ENCODE measurements around the gene SLC27A6.

The SLC27A6 gene

GRCh38 chr5:128965638-128966302, 482 bp downstream of the SLC27A6 start:
- Mint-ChIP-seq H3K4me3 (no peak overlapping the region), H3K4me1 (ENCODE audit: low read depth in 2 of 2) (no peaks in the 10 kb centered on the region), H3K9me3 (peaks cover 5 to 6% of the 10 kb centered on the region in 2 donors), H3K27me3 (peaks cover 6 to 34% of the 10 kb centered on the region in 2 donors), H3K36me3 (ENCODE audit: insufficient read depth) (no peaks in the 10 kb centered on the region), H3K27ac (no peak overlapping the region)
- no peak for ATAC-seq (replicated peaks)
- no peak for DNase-seq

GRCh38 chr5:128966375-128966774, 1.1 kb downstream of the SLC27A6 start:
- Mint-ChIP-seq H3K36me3 (ENCODE audit: insufficient read depth) (no peaks in the 10 kb centered on the region), H3K4me1 (ENCODE audit: low read depth in 2 of 2) (no peaks in the 10 kb centered on the region), H3K9me3 (peaks cover 5 to 9% of the 10 kb centered on the region in 2 donors), H3K27me3 (peaks cover 6 to 37% of the 10 kb centered on the region in 2 donors), H3K4me3 (no peak overlapping the region), H3K27ac (no peak overlapping the region)
- ATAC-seq (replicated peaks) (no peak), DNase-seq (no peak)

- no peak for ATAC-seq (replicated peaks)
- DNase-seq = no peak
- H3K27ac Mint-ChIP-seq = no peak overlapping the region
- H3K9me3 Mint-ChIP-seq = peaks cover 5 to 9% of the 10 kb centered on the region in 2 donors
- no peaks in the 10 kb centered on the region for H3K4me1 Mint-ChIP-seq (ENCODE audit: low read depth in 2 of 2)
- no peak overlapping the region for H3K4me3 Mint-ChIP-seq
- peaks cover 6 to 37% of the 10 kb centered on the region in 2 donors for H3K27me3 Mint-ChIP-seq
- no peaks in the 10 kb centered on the region for H3K36me3 Mint-ChIP-seq (ENCODE audit: insufficient read depth)
Observed at GRCh38 chr5:128966846-128967245, 1.6 kb downstream of the SLC27A6 start.

GRCh38 chr5:128973244-128973643, 8.0 kb downstream of the SLC27A6 start:
- DNase-seq = no peak
- Mint-ChIP-seq H3K27me3 (peaks cover 0 to 7% of the 10 kb centered on the region in 2 donors), H3K36me3 (ENCODE audit: insufficient read depth) (no peaks in the 10 kb centered on the region), H3K9me3 (peaks cover 4 to 9% of the 10 kb centered on the region in 2 donors), H3K4me1 (ENCODE audit: low read depth in 2 of 2) (no peaks in the 10 kb centered on the region), H3K27ac (no peak overlapping the region), H3K4me3 (no peak overlapping the region)
- no peak for ATAC-seq (replicated peaks)

- Mint-ChIP-seq H3K27me3 (peaks cover 0 to 7% of the 10 kb centered on the region in 2 donors), H3K27ac (no peak overlapping the region), H3K4me3 (no peak overlapping the region), H3K36me3 (ENCODE audit: insufficient read depth) (no peaks in the 10 kb centered on the region), H3K9me3 (peaks cover under 1 to 9% of the 10 kb centered on the region in 2 donors), H3K4me1 (ENCODE audit: low read depth in 2 of 2) (no peaks in the 10 kb centered on the region)
- ATAC-seq (replicated peaks) = no peak
- no peak for DNase-seq
Observed at GRCh38 chr5:128974567-128974966, 9.3 kb downstream of the SLC27A6 start.

GRCh38 chr5:128979761-128980160, 14.5 kb downstream of the SLC27A6 start:
- Mint-ChIP-seq H3K36me3 (ENCODE audit: insufficient read depth) (no peaks in the 10 kb centered on the region), H3K4me3 (no peak overlapping the region), H3K27me3 (no peaks in the 10 kb centered on the region), H3K9me3 (no peaks in the 10 kb centered on the region), H3K4me1 (ENCODE audit: low read depth in 2 of 2) (no peaks in the 10 kb centered on the region), H3K27ac (no peak overlapping the region)
- DNase-seq (no peak), ATAC-seq (replicated peaks) (no peak)

- ATAC-seq (replicated peaks) (no peak), DNase-seq (no peak)
- Mint-ChIP-seq H3K27ac (no peak overlapping the region), H3K4me1 (ENCODE audit: low read depth in 2 of 2) (no peaks in the 10 kb centered on the region), H3K27me3 (no peaks in the 10 kb centered on the region), H3K36me3 (ENCODE audit: insufficient read depth) (no peaks in the 10 kb centered on the region), H3K4me3 (no peak overlapping the region), H3K9me3 (no peaks in the 10 kb centered on the region)
Observed at GRCh38 chr5:128980917-128981316, 15.6 kb downstream of the SLC27A6 start.

- Mint-ChIP-seq H3K27me3 (no peaks in the 10 kb centered on the region), H3K4me1 (ENCODE audit: low read depth in 2 of 2) (no peaks in the 10 kb centered on the region), H3K36me3 (ENCODE audit: insufficient read depth) (no peaks in the 10 kb centered on the region), H3K27ac (no peak overlapping the region), H3K4me3 (no peak overlapping the region), H3K9me3 (no peaks in the 10 kb centered on the region)
- DNase-seq (no peak), ATAC-seq (replicated peaks) (no peak)
Observed at GRCh38 chr5:128984480-128984879, 19.2 kb downstream of the SLC27A6 start.

- Mint-ChIP-seq H3K36me3 (ENCODE audit: insufficient read depth) (no peaks in the 10 kb centered on the region), H3K27ac (no peak overlapping the region), H3K27me3 (no peaks in the 10 kb centered on the region), H3K9me3 (peaks cover 0 to 2% of the 10 kb centered on the region in 2 donors), H3K4me3 (no peak overlapping the region), H3K4me1 (ENCODE audit: low read depth in 2 of 2) (no peaks in the 10 kb centered on the region)
- DNase-seq = no peak
- ATAC-seq (replicated peaks) = no peak
Observed at GRCh38 chr5:128988476-128988875, 23.2 kb downstream of the SLC27A6 start.

GRCh38 chr5:129001841-129002526, 36.7 kb downstream of the SLC27A6 start:
- Mint-ChIP-seq H3K4me1 (ENCODE audit: low read depth in 2 of 2) (no peaks in the 10 kb centered on the region), H3K9me3 (no peaks in the 10 kb centered on the region), H3K27ac (no peak overlapping the region), H3K36me3 (ENCODE audit: insufficient read depth) (no peaks in the 10 kb centered on the region), H3K27me3 (peaks cover 0 to 5% of the 10 kb centered on the region in 2 donors), H3K4me3 (no peak overlapping the region)
- ATAC-seq (replicated peaks) = no peak
- DNase-seq = no peak

- Mint-ChIP-seq H3K27ac (no peak overlapping the region), H3K27me3 (peaks cover 0 to 5% of the 10 kb centered on the region in 2 donors)
Observed at GRCh38 chr5:129002527-129002842, 37.2 kb downstream of the SLC27A6 start.

GRCh38 chr5:129003232-129003631, 37.9 kb downstream of the SLC27A6 start:
- no peak overlapping the region for H3K27ac Mint-ChIP-seq
- H3K27me3 Mint-ChIP-seq = peaks cover 0 to 5% of the 10 kb centered on the region in 2 donors
- no peak overlapping the region for H3K4me3 Mint-ChIP-seq
- no peaks in the 10 kb centered on the region for H3K9me3 Mint-ChIP-seq
- DNase-seq = no peak
- ATAC-seq (replicated peaks) = no peak
- no peaks in the 10 kb centered on the region for H3K36me3 Mint-ChIP-seq (ENCODE audit: insufficient read depth)
- H3K4me1 Mint-ChIP-seq (ENCODE audit: low read depth in 2 of 2) = no peaks in the 10 kb centered on the region

More at GRCh38 chr5:129002527-129002842, 37.2 kb downstream of the SLC27A6 start:
- Mint-ChIP-seq H3K36me3 (ENCODE audit: insufficient read depth) (no peaks in the 10 kb centered on the region), H3K4me3 (no peak overlapping the region), H3K9me3 (no peaks in the 10 kb centered on the region), H3K4me1 (ENCODE audit: low read depth in 2 of 2) (no peaks in the 10 kb centered on the region)
- DNase-seq (no peak), ATAC-seq (replicated peaks) (no peak)

GRCh38 chr5:129014185-129014584, 48.9 kb downstream of the SLC27A6 start:
- DNase-seq = no peak
- H3K4me1 Mint-ChIP-seq (ENCODE audit: low read depth in 2 of 2) = no peaks in the 10 kb centered on the region
- ATAC-seq (replicated peaks) = no peak
- no peaks in the 10 kb centered on the region for H3K36me3 Mint-ChIP-seq (ENCODE audit: insufficient read depth)
- H3K27ac Mint-ChIP-seq = no peak overlapping the region
- H3K27me3 Mint-ChIP-seq = peaks cover 0 to 5% of the 10 kb centered on the region in 2 donors
- H3K4me3 Mint-ChIP-seq = no peak overlapping the region
- H3K9me3 Mint-ChIP-seq = peaks cover 0 to 1% of the 10 kb centered on the region in 2 donors

- no peak for DNase-seq
- Mint-ChIP-seq H3K4me3 (no peak overlapping the region), H3K27me3 (peaks cover 0 to 13% of the 10 kb centered on the region in 2 donors), H3K4me1 (ENCODE audit: low read depth in 2 of 2) (no peaks in the 10 kb centered on the region), H3K27ac (no peak overlapping the region), H3K36me3 (ENCODE audit: insufficient read depth) (no peaks in the 10 kb centered on the region), H3K9me3 (peaks cover 0 to 1% of the 10 kb centered on the region in 2 donors)
- no peak for ATAC-seq (replicated peaks)
Observed at GRCh38 chr5:129018837-129019236, 53.5 kb downstream of the SLC27A6 start.

All from effector memory CD8-positive, alpha-beta T cell (primary cell).